ENCODE data around the gene UVSSA. TPM values are rescaled to one million over a fixed set of nuclear protein-coding genes. Genes with fewer than 3 reads are reported as not detected.

UVSSA gene, protein sequence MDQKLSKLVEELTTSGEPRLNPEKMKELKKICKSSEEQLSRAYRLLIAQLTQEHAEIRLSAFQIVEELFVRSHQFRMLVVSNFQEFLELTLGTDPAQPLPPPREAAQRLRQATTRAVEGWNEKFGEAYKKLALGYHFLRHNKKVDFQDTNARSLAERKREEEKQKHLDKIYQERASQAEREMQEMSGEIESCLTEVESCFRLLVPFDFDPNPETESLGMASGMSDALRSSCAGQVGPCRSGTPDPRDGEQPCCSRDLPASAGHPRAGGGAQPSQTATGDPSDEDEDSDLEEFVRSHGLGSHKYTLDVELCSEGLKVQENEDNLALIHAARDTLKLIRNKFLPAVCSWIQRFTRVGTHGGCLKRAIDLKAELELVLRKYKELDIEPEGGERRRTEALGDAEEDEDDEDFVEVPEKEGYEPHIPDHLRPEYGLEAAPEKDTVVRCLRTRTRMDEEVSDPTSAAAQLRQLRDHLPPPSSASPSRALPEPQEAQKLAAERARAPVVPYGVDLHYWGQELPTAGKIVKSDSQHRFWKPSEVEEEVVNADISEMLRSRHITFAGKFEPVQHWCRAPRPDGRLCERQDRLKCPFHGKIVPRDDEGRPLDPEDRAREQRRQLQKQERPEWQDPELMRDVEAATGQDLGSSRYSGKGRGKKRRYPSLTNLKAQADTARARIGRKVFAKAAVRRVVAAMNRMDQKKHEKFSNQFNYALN
- 12.6 and 16.1 TPM in 2 replicates for total RNA-seq (2014; rRNA removed; shearing (Covaris generic))

DNA sequence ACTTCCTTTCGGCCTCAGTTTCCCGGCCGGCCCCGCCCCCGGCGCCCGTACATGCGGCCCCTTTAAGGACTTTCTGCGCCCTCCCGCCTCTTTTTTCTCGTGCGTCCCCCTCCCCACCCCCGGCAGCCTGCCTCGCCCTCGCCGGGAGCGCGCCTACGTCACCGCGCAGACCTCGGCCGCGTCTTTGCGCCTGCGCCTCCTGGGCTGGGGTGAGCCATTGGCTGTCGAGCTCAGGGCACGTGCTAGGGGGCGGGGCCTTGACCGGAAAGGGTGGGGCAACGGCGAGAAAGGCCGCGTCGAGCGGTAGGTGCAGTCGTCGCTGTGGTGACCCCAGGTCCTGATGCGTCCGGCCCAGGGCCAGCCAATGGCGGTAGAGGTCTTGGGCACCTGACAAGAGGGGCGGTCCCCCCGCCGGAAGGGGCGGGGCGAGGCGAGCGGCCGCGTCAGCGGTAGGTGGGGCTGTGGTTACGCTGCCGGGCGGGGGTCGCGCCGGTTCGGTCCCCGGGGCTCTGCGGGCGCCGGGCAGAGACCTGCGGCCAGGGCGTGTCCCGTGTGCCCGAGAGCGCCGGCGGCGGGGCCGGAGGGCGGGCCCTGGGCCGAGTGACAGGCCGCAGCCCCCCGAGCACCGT lies at the start of gene UVSSA:
Gene UVSSA, plus strand, starts transcription at position 428 of the 629 bp plus-strand sequence. CDS start 884 bp downstream, outside the sequence.
- peak; percentile 100 for DNase-seq
- H3K4me3 ChIP-seq (ENCODE audit: insufficient read depth, low read depth, low read length) = peak within 1 kb of the TSS; percentile 87
- H3K36me3 ChIP-seq (replicated peaks; ENCODE audit: control insufficient read depth, insufficient read depth, low read length) = peaks cover 5% of the 10 kb centered on the region
- no peaks in the 10 kb centered on the region for H3K27me3 ChIP-seq (ENCODE audit: control insufficient read depth, insufficient read depth, low read length)

DNA sequence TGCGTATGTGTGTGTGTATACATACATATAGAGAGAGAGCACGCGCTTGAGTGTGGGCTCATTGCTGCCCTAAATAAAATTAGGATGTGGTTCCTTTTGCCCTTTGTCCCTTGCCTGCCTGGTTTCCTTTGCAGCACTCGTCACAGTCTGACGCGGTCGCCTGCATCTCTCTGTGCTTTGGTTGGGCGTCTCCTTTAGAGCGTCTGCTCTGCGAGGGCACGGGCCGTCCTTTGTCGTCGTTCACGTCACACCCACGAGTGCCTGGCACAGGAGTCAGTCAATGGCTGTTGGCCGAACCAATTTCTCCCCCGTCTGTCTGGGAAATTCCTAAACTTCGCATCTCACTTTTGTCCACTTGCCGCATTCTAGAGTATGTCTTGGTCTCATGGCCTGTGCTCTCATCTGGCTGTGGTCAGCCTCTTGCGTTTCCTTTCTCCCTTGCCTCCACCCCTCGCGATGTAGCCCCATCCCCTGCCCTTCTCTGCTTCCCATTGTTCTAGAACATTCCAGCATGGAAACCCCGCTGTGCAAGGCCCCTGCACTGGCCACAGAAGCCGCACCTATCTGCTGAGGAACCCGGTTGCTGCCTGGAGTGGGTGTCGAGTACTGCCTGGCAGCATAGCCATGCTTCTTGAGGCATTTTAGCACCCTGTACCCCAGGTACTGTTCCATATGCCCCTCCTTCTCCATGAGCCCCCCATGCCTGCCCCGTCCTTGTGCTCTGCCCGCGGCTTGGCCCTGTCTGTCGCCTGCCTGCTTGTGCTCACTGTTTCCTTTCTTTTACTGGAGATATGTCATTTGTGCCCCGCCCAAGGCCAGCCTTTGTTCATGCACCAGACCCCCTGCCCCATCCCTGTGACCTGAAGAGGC lies 49.3 kb upstream of the UVSSA start:
- peak; percentile 86 for DNase-seq
- H3K4me3 ChIP-seq (ENCODE audit: insufficient read depth, low read depth, low read length) = no peak overlapping the region

DNA sequence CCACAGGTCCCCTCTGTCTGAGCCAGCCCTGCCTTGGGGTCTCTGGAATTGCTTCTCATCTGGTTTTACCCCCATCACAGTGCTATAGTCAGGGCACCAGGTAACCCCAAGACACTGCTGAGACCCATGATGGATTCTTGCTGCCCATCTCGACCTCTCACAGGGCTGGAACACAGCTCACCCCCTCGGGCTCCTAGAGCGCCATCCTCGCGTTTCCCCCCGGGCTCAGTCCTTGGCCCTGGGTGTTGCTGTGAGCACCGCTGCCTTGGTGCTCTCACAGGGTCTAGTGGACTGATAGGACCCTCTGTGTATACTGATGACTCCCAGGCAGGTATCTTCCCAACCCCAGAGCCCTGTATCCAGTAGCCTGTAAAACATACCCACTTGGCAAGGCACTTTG lies 48.5 kb upstream of the UVSSA start:
- no peaks in the 10 kb centered on the region for H3K27me3 ChIP-seq (ENCODE audit: control insufficient read depth, insufficient read depth, low read length)
- no peak overlapping the region for H3K4me3 ChIP-seq (ENCODE audit: insufficient read depth, low read depth, low read length)
- H3K36me3 ChIP-seq (replicated peaks; ENCODE audit: control insufficient read depth, insufficient read depth, low read length) = peaks cover 2% of the 10 kb centered on the region
- peak; percentile 31 for DNase-seq

More for the DNA sequence above, 49.3 kb upstream of the UVSSA start:
- no peaks in the 10 kb centered on the region for H3K27me3 ChIP-seq (ENCODE audit: control insufficient read depth, insufficient read depth, low read length)
- peaks cover 2% of the 10 kb centered on the region for H3K36me3 ChIP-seq (replicated peaks; ENCODE audit: control insufficient read depth, insufficient read depth, low read length)

DNA sequence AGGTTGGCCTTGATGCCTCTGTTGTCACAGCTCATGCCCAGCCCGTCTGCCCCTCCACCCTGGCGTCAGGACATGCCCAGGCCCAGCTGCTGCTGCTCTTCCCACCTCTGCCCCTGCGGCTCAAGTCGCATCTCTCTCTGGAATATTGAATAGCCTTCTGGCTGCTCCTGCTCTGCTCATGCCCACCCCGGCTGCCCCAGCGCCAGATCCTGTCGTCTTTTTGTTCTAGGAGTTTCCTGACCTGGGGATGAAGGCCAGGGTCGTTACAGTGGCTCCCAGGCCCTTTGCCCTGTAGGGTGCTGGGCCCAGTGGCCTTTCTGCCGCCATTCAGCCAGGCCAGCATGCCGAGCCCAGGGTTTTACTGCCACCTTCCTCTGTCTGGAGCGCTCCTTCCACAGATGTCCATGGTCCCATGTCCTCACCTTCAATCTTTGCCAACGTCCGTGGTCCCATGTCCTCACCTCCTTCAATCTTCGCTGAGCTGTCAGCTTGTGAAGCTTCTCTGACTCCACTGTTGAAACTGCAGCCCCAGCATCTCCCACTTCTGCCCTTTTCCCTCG lies 47.6 kb upstream of the UVSSA start:
- peak; percentile 42 for DNase-seq
- Histone ChIP-seq H3K36me3 (replicated peaks; ENCODE audit: control insufficient read depth, insufficient read depth, low read length) (peaks cover 2% of the 10 kb centered on the region), H3K27me3 (ENCODE audit: control insufficient read depth, insufficient read depth, low read length) (no peaks in the 10 kb centered on the region), H3K4me3 (ENCODE audit: insufficient read depth, low read depth, low read length) (no peak overlapping the region)

DNA sequence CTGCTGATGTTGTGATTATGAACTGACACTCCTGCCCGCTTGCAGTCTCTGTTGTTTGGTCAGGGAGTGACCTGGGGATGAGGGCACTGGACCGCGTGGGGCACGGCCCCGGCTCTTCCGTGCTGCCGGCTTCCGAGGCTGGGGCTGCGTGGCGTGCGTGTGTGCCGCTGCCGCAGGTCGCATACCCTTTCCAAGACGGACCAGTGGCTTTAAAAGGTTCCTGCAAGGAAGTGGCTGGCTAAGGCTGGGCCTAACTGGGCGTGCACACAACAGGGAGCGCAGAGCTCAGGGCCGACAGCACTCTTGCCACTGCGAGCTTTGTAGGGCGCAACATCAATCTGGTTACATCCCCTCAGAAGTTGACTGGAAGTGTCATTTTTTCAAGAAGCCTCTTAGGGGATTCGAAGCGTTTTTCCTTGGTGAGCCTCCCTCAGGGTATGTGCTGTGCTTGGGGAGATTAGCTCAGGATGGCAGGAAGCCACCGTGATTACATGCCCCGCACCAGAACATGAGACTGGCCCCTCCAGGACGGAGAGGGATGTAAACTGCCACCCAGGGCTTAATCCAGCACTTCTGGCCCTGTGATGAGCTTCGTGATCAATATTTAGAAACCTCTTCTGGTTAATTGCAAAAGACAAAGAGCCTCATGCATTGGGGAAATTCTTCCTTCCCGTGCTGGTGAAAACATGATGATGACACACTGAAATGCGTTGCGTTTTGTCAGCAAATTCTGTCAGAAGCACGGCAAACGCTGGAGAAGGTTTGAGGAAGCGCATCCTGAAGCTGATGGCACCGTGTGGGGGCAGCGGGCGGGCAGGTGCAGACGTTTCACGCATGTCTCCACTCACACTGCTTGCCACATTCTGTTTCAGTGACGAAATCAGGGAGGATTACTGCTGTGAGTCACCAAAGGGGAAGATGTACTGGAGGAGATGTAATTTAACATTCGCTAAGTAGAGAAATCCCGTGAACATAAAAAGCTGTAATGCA lies 46.2 kb upstream of the UVSSA start:
- DNase-seq = no peak
- Histone ChIP-seq H3K36me3 (replicated peaks; ENCODE audit: control insufficient read depth, insufficient read depth, low read length) (peaks cover 2% of the 10 kb centered on the region), H3K27me3 (ENCODE audit: control insufficient read depth, insufficient read depth, low read length) (no peaks in the 10 kb centered on the region), H3K4me3 (ENCODE audit: insufficient read depth, low read depth, low read length) (no peak overlapping the region)

DNA sequence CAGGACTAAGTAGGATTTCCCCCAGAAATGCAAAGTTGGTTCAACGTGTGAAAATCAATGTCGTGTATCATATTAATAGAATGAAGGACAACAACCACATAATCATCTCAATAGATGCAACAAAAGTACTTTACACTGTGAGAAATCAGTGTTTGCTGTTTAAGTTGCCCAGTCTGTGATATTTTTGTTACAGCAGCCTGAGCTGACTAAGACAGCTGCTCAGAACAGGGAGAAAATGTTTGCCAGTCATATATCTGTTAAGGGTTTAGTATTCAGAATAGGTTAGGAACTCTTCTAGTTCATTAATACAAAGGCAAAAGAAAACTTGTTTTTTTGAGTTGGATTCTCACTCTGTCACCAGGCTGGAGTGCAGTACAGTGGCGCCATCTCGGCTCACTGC lies 44.8 kb upstream of the UVSSA start:
- no peak for DNase-seq
- H3K4me3 ChIP-seq (ENCODE audit: insufficient read depth, low read depth, low read length) = no peak overlapping the region
- H3K27me3 ChIP-seq (ENCODE audit: control insufficient read depth, insufficient read depth, low read length) = no peaks in the 10 kb centered on the region
- peaks cover 2% of the 10 kb centered on the region for H3K36me3 ChIP-seq (replicated peaks; ENCODE audit: control insufficient read depth, insufficient read depth, low read length)

DNA sequence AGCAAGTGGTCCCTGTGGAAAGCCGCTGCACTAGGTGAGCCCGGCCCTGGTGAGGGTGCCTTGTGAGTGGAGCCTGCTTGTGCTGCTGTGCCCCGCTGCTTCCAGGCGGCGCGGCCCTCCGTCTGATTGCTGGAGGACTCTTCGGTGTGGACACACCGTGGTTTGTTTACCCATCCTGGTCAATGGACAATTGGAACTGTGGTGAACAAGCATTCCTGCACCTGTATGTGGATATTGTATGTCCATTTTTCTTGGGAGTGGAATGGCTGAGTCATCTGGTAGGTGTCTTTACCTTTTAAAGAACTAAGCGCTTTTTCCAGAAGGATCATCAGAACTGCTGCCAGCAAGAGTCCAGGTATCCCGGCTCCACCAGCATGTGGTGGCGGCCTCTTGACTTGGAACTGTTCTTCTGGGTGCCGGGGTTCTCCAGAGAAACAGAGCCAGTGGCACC lies 41.7 kb upstream of the UVSSA start:
- no peak overlapping the region for H3K4me3 ChIP-seq (ENCODE audit: insufficient read depth, low read depth, low read length)
- no peak for DNase-seq

DNA sequence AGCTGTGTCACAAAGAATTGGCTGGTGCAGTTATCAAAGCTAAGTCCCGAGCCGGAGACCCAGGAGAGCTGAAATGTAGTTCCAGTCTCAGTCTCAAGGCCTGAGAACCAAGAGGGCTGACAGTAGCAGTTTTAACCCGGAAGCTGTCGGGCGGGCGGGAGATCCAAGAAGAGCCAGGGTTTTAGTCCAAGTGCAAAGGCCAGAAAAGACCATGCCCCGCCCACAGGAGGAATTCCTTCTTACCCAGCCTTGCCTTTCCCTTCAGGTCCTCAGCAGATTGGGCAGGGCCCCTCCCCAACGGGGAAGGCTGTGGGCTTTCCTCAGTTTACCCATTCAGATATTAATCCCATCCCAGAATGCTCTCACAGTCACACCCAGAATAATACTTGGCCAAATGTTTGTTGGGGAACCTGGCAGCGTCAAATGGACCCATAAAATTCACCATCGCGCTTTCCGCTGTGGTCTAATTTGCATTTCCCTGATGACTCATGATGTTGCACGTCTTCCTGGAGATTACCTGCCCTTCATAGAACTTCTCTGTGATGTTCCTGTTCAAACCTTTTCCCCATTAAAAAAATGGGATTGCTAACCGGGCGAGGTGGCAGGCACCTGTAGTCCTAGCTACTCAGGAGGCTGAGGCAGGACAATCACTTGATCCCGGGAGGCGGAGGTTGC lies 41.1 kb upstream of the UVSSA start:
- Histone ChIP-seq H3K27me3 (ENCODE audit: control insufficient read depth, insufficient read depth, low read length) (no peaks in the 10 kb centered on the region), H3K36me3 (replicated peaks; ENCODE audit: control insufficient read depth, insufficient read depth, low read length) (peaks cover 2% of the 10 kb centered on the region), H3K4me3 (ENCODE audit: insufficient read depth, low read depth, low read length) (no peak overlapping the region)
- no peak for DNase-seq

More for the DNA sequence above, 41.7 kb upstream of the UVSSA start:
- Histone ChIP-seq H3K27me3 (ENCODE audit: control insufficient read depth, insufficient read depth, low read length) (no peaks in the 10 kb centered on the region), H3K36me3 (replicated peaks; ENCODE audit: control insufficient read depth, insufficient read depth, low read length) (peaks cover 2% of the 10 kb centered on the region)

DNA sequence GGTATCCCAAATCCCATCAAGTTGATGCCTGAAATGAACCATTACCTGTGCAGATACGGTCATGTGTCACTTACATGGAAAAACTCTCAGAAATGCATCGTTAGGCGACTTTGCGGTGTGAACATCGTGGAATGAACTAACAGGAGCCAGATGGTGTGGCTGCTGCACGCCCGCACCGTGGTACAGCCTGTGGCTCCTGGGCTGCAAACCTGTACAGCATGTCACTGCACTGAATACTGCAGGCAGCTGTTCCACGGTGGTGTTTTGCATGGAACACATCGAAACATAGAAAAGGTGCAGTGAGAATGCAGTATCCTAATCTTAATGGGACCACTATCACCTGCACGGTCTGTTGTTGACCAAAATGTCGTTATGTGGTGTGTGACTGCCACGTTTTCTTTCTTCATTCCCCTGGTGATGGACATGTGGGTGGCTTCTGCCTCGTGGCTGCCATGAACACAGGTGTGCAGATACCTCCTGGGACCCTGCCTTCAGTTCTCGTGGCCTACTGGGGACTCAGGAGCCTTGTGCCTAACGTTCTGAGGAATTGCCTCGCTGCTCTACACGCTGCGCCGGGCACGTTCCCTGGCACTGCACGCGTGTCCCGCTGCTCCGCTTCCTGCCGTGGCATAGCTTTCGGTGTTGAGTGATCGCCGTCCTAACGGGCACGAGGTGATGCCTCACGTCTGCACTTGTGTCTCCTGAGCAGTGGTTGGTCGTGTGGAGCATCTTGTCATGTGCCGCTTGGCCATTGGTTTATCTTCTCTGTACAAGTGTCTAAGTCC lies 38.9 kb upstream of the UVSSA start:
- Histone ChIP-seq H3K36me3 (replicated peaks; ENCODE audit: control insufficient read depth, insufficient read depth, low read length) (peaks cover 7% of the 10 kb centered on the region), H3K4me3 (ENCODE audit: insufficient read depth, low read depth, low read length) (no peak overlapping the region), H3K27me3 (ENCODE audit: control insufficient read depth, insufficient read depth, low read length) (no peaks in the 10 kb centered on the region)
- DNase-seq = no peak

DNA sequence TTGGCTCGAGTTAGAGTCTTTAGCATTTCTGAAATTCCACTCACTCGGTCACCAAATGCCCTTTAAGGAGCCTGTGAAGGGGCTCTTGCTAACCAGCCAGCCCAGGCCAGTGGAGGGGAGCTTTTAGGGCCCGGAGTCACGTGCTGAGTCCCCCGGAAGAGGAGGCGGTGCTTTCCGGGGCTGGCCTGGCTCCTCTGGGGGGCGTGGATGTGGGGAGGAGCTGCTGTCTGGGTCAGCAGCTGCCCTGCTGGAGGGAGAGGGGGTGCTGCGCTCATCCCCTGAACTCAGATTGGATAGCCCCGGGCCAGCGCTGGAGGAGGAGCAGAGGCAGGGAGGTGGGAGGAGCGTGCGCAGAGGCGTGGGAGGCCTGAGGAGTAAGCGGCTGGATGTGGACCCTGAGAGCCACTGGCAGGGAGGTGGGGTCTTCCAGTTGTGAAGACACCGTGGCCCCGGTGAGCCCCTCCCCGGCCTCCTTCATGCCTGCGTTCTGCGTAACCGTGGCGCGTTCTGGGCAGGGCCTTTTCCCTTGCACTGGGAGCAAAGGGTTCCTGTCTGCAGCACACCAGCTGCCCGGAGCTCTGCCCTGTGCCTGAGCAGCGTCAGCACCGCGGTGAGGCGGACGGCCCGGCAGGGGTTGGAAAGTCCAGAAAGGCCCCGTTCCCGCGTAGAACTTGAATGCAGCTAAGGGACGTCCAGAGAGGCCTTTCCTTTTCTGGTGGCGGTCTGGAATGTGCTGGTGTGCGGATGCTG lies 37.6 kb upstream of the UVSSA start:
- DNase-seq = peak; percentile 100
- Histone ChIP-seq H3K4me3 (ENCODE audit: insufficient read depth, low read depth, low read length) (peak overlapping the region; percentile 16), H3K36me3 (replicated peaks; ENCODE audit: control insufficient read depth, insufficient read depth, low read length) (peaks cover 14% of the 10 kb centered on the region), H3K27me3 (ENCODE audit: control insufficient read depth, insufficient read depth, low read length) (no peaks in the 10 kb centered on the region)

DNA sequence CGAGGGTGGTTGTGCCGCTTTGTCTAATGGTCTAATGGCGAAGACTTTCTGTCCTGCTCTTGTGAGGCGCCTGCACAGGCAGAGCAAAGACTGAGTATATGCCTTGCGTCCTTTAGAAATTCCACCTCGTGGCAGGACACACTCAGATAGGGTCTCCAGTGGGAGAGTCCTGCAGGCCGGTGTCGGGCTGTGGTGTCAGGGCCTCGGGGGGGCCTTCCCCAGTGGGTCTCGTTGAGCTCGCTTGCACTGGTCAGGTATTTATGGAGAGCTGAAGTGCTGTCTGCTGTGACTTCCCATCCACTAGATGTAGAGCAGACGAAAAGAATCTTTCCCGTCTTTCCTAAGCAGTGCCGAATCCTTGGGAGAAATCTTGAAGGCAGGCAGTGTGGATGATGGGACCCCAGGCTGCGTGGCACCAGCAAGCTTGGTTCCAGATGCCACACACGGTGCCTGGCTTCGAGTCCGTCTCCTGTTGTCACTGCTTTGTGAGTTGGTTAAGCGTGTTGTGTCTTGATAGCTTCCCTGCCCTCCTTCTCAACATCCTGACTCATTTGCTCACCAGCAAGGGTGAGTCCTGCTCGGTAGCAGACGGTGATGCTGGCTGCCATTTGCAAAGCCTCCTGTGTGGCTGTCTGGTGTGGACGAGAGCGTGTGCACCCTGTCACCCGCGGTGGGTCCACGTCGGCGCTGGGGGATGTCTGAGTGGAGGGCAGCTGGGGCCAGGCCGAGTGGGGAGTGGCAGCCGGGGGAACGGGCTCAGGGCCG lies 36.8 kb upstream of the UVSSA start:
- no peak for DNase-seq
- H3K36me3 ChIP-seq (replicated peaks; ENCODE audit: control insufficient read depth, insufficient read depth, low read length) = peaks cover 16% of the 10 kb centered on the region
- H3K4me3 ChIP-seq (ENCODE audit: insufficient read depth, low read depth, low read length) = no peak overlapping the region; the same call in 1 of the 2 replicates
- no peaks in the 10 kb centered on the region for H3K27me3 ChIP-seq (ENCODE audit: control insufficient read depth, insufficient read depth, low read length)
